Measurements from ENCODE around the gene ERC1.

ERC1 gene

GRCh38 chr12:1459339-1459738 lies 468.3 kb downstream of the ERC1 start:
- no peak for DNase-seq (ENCODE audit: extremely low read depth, low read depth)
- TF ChIP-seq CTCF (IDR thresholded peaks at IDR 0.05; ENCODE audit: low read depth, low read length, missing control alignments), result no peak

GRCh38 chr12:1463073-1463905 lies 472.3 kb downstream of the ERC1 start:
- TF ChIP-seq CTCF (IDR thresholded peaks at IDR 0.05; ENCODE audit: low read depth, low read length, missing control alignments), result no peak
- DNase-seq (ENCODE audit: extremely low read depth, low read depth), result no peak
- H3K4me3 ChIP-seq (replicated peaks; ENCODE audit: low read depth, low read length), result no peak overlapping the region

More at GRCh38 chr12:1459339-1459738, 468.3 kb downstream of the ERC1 start:
- H3K4me3 ChIP-seq (replicated peaks; ENCODE audit: low read depth, low read length), result no peak overlapping the region

GRCh38 chr12:1464925-1465324 lies 473.9 kb downstream of the ERC1 start:
- DNase-seq (ENCODE audit: extremely low read depth, low read depth), result no peak
- no peak for TF ChIP-seq CTCF (IDR thresholded peaks at IDR 0.05; ENCODE audit: low read depth, low read length, missing control alignments)
- no peak overlapping the region for H3K4me3 ChIP-seq (replicated peaks; ENCODE audit: low read depth, low read length)

GRCh38 chr12:1465990-1466389 lies 475.0 kb downstream of the ERC1 start:
- H3K4me3 ChIP-seq (replicated peaks; ENCODE audit: low read depth, low read length), result no peak overlapping the region
- no peak for TF ChIP-seq CTCF (IDR thresholded peaks at IDR 0.05; ENCODE audit: low read depth, low read length, missing control alignments)
- DNase-seq (ENCODE audit: extremely low read depth, low read depth), result no peak

- no peak overlapping the region for H3K4me3 ChIP-seq (replicated peaks; ENCODE audit: low read depth, low read length)
- DNase-seq (ENCODE audit: extremely low read depth, low read depth), result no peak
- no peak for TF ChIP-seq CTCF (IDR thresholded peaks at IDR 0.05; ENCODE audit: low read depth, low read length, missing control alignments)
Measured at GRCh38 chr12:1466481-1467154, 475.6 kb downstream of the ERC1 start.

- no peak overlapping the region for H3K4me3 ChIP-seq (replicated peaks; ENCODE audit: low read depth, low read length)
- no peak for TF ChIP-seq CTCF (IDR thresholded peaks at IDR 0.05; ENCODE audit: low read depth, low read length, missing control alignments)
- DNase-seq (ENCODE audit: extremely low read depth, low read depth), result no peak
Measured at GRCh38 chr12:1467710-1468109, 476.7 kb downstream of the ERC1 start.

Measured in HFF-Myc (cell line).